IPS-11a (cell line): ENCODE data around the gene UMPS.
"Not testable (repeated sequence)": the region's sequence is repeated elsewhere in the genome, so short reads cannot be mapped to it uniquely, and the experiment has no call there.

Experiments used
- H3K4me3 ChIP-seq: one replicate; pipeline ENCODE4 v1.5.1; 2013; ENCODE audit warnings: low read depth, low read length, control low read depth

UMPS gene

DNA sequence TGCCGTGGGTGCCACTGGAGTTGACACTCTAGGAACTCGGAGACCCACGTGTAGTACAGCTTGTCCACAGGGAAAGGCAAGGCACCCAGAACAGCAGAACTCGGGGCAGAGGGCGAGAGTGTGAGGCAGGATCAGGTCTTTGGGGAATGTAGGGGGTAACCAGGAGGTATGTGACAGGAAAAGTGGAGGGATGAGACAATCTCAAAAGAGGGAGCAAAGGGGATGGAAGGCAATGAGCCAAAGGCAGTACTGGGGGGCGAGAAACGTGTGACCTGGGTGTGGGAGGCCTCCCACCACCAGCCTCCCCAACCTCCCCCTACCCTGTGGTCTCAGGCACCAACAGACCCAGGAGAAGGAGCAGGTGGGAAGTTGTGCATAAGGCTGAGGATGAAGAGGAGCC lies 48.9 kb downstream of the UMPS start:
- H3K4me3 ChIP-seq: no peak overlapping the region

DNA sequence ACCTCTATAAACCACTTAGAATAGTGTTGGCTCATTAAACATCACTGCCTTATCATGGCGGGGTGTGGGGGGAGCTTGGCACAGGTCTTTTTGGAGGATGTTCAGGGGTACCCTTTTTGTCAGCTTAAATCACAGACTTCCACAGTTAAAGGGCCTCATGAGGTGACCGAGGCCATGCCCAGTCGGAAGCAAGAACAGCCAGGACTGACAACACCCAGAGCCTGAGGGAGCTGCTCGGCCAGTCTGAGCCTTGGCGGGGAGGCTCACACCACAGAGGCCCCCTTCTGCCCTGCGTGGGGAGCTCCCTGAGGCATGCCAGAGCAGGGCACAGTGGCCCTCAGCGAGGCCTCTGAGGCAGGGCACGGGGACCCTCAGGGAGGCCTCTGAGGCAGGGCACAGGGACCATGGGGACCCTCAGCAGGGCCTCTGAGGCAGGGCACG lies 49.5 kb downstream of the UMPS start:
- no peak overlapping the region for H3K4me3 ChIP-seq

DNA sequence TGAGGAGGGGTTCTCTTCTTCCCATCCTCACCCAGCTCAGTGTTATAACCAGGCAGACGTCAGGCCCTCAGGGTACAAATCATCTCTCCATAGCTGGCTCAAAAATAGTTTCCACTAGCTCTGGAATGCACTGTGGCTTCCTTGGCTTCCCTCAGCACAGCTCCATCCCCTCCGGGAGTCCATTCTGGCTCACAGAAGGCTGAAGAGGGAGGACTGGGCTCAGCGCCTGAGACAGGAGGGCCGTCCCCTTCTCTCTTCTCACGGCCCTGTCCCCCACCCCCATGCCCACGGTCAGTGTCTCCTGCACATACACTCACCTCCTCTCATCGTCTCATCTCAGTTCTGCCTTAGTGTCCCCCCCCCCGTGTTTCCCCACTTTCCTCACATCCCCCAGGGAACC lies 50.1 kb downstream of the UMPS start:
- H3K4me3 ChIP-seq: no peak overlapping the region

DNA sequence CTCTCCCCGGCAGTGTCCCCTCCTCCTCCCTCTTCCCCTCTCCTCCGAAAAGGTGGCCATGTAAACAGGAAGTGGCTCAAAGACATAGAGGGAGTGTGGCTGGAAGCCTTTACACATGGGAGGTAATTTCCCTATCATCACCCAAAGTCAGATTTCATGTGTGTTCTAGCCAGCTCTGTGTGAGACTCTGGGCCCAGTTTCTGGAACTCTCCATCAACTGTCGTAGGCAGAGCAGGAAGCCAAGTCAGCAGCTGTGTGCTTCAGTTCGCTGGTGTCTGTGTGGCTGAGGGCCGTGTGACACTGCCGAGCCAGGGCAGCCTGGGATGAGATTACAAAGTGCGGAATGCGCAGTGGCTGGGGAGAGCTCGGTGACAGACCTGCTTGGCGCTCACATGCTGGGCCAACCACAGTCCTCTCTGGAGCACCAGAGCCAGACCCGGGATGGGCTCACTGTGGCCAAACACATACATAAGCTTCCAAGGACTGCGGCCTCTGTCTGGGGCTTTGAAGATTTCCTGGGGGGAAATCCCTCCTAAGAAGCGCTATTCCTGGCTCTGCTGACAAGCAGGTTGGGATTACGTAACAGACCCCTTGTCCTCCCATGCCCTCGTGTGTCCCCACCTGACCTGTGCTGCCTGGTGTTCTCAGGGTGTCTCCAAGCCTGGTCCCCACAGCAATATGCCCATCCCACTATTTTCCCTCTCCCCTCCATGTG lies 50.7 kb downstream of the UMPS start:
- H3K4me3 ChIP-seq: no peak overlapping the region

DNA sequence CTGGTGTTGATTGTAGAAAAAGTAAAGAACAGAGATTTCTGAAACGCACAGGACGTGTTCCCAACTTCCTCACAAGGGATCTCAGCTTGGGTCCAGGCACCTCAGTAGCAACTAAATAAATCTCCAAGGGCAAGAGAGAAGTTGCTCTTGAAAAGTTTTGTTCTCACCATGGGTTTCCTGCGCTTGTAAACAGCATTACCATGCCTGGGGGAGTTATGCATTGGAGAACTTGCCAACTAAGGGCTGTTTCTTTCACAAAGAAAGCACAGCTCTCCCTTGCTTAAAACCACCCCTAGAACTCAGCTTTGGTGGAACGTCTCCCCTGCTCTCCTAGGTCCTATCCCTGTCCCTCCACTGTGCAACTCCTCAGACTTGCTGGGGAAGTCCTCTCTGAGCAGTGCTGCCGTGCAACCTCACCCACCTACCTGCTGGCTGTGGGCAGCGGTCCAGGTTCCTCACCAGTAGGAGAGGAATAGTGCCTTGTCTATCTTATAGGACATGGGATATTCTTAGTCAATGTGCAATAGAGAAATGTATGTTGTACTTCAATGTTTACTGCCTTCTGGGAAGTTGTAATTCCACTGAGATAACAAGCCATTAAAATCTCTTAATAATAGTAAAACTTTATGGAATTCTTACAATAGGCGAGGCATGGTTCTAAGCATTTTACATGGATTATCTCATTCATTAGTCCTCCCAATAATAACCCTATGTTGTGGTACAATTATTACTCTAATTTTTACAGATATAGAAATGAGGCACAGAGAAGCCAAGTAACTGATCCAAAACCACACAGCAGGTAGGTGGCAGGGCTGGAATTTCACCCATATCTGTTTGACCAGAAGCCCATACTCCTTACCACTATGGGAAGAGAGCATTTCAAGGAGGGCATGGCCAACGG lies 51.5 kb downstream of the UMPS start:
- no peak overlapping the region for H3K4me3 ChIP-seq

DNA sequence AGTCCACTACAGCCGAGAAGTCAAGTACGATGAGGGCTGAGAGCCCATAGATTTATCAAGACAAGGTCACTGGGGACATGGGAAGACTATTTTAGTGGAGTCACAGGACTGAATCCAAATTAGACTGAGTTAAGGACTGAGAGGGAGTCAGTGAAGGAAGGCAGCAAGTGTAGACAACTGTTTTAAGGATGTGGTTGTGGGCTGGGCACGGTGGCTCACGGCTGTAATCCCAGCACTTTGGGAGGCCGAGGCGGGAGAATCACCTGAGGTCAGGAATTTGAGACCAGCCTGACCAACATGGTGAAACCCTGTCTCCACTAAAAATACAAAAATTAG lies 52.1 kb downstream of the UMPS start:
- not testable (repeated sequence) for H3K4me3 ChIP-seq

DNA sequence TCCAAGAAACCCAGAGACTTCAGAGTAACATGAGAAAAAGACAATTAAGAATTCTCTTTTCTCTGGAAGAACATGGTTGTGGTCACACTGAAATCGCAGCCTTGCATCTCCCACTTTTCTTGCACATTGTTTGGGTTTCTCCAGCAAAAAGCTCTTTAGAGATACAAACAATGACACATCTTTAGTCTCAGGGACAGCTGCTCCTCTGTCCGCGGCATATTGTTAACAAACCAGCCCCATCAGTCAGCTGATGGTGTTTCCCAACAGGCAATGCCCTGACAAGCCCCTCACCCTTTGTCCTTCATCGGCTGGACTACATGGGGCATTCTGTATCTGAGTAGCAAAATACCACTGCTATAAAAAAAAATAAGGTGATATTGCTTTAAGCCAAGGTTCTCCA lies 53.4 kb downstream of the UMPS start:
- H3K4me3 ChIP-seq: no peak overlapping the region

DNA sequence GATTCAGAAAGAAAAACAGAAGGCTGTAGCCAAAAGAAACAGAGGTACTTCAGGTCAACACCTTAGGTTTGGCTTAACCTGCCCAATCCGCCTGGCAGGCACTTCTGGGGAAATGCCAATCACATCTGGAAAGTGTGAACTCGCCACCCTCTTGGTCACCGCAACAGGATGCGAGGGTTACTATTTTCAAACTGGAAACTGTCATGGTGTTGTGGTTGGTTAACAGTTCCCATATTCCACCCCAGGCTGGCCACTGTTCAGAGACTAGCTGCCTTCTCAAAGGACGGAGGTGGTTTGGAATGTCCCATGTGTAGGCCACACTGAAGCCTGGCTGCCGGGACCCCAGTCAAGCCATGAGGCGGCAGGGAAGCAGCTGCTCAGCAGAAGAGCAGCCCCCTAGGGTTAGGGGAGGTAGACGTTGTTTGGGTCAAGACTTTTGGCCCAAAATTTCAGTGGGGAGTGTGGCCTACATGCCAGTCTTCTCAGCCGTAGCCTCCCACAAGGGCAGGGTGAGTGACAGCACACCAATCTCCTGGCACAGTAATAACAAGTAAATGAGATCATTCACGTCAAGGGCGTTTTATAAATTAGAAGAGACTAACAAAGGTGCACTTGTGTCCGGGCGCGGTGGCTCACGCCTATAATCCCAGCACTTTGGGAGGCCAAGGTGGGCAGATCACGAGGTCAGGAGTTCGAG lies 54.6 kb downstream of the UMPS start:
- no peak overlapping the region for H3K4me3 ChIP-seq

DNA sequence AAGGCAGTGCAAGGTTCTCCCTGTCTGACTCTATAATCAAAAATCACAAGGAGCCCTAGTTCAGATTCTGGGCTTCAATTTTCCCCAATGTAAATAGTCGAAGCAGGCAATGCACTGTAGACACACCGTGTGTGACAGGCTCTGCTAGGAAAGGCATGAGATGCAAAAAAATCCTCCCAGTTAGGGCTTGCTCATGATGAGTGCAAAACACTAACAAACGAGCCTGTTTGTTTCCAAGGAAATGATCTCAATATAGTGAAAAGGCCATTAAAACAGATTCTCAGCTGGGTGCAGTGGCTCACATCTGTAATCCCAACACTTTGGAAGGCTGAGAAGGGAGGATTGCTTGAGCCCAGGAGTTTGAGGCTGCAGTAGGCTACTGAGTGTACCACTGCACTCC lies 55.7 kb downstream of the UMPS start:
- no peak overlapping the region for H3K4me3 ChIP-seq

DNA sequence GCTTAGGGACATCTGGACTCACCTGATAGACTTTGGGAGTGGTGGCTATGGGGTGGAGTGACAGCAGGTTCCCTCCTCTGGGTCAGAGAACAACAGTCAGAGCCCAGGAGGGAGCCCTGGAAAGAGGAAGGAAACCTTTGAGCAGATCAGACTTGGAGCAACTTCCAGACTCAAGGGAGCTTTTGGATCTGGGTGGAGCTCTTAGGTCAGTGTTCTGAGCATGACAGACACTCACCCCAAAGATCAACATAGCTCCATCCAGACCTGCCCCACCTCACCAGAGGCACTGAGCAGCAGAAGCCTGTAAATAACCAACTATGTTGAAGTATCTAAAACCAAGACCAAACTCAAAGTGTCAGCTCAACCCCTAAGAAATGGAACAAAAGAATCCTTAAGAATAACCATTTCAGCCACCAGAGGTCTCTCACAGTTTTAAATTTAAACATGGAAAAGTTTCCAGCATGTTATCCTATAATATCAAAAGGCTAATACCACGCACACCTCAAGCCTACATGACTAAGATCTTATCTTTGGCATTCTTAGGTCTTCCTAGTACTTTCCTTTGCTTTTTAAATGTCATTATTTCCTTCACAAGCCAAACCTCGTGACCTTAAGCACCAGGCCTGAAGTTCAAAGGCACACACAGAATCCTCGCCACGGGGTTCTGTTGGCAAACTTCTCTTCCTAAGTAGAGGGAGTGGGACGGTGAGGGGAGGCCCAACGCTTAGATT lies 56.4 kb downstream of the UMPS start:
- H3K4me3 ChIP-seq: no peak overlapping the region

DNA sequence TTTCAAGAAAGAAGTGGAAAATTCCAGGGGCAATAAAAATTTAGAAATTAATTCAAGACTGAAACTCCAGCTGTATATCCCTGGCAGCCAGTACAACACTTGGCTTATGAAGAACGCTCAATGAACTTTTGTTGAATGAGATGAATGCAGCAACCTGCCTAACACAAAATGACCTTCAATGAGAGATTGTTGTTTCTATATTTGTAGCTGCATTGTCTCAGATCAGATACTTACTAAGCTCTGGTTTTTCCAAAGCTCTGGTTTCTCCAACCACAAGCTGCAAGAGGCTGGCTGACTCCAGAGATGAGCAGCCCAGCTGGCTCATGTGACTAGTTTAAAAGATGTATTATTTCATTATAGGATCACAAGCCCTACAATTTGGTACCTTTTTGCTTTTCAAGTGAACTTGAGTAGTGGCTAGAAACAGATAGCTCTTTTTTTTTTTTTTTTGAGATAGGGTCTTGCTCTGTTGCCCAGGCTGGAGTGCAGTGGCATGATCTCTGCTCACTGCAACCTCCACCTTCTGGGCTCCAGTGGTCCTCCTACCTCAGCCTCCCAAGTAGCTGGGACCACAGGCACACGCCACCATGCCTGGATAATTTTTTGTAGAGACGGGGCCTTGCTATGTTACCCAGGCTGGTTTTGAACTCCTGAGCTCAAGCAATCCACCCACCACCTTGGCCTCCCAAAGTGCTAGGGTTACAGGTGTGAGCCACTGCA lies 57.4 kb downstream of the UMPS start:
- H3K4me3 ChIP-seq: no peak overlapping the region

DNA sequence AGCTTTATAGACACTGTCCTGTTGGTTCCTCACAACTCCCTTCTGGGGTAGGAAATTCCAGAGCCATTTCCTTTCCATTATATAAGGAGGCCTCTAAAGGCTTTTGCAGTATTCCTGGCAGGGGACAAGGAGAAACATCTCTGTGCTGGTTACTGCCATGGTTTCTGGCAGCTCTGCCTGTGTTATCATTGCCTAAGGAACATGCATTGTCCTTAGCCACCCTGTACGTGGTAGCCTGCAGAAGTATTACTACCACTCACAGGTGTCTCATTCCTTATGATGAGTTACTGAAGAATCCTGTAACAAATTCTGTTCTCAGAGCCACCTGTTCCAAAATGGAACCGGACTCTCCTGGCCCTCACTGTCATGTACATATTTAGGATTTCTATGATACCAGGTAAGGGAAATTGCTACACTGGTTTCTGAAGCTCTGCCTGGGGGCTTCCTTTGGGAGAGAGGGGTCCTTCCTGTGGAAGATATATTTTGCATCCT lies 58.0 kb downstream of the UMPS start:
- H3K4me3 ChIP-seq: no peak overlapping the region

DNA sequence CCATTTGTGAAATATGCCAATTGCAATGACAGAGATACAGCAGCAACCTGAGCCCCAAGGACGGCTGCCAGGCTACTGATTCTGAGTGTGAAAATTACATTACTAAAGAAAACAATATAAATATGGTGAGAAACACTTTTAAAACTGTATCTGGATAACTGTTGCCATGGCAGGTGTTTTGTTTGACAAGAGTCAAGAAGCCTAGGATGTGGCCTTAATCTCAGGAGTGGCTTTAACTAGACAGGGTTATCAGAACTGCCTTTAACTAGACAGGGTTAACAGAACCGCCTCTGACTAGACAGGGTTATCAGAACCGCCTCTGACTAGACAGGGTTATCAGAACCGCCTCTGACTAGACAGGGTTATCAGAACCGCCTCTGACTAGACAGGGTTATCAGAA lies 58.9 kb downstream of the UMPS start:
- H3K4me3 ChIP-seq: not testable (repeated sequence)

DNA sequence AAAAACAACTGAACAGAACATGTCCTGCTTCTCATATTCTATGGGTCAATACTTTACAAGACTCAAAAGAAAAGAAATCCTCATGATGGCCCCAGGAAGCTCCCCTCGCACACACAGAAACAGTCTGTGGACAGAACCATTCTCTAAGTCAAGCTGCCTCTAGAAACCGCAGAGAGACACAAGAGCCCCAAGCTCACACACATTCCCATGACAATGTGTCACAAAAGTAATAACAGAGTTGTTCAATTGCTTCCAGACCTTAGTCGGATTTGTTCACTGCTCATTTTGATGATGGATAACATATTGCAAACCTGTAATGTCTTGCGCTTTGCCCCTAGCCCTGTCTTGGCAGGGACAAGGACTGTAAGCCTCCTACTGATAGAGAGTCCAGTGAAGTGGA lies 60.9 kb downstream of the UMPS start:
- no peak overlapping the region for H3K4me3 ChIP-seq

DNA sequence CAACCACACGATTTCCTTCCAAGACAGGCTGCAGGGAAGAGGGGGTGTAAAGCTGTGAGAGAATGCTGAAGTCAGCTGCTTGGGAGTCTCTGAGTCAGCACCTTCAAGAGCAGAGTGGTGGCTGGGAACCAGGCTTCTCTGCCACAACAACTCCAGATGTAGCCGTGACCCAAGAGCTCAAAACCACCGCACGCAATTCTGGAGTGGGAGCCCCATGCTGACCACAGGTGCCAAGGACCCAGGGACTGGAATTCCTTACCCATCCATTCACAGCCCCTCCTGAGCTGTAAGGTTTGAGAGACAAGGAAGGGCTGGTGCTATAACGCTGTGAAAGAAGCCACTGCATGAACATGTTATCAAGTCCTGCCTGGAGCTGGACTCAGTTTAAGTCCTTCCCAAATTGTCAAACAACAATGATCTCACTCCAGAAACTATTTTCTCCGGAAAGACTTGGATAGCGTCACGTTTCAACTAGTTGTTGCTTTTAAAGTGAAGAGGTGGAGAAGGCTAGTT lies 61.4 kb downstream of the UMPS start:
- H3K4me3 ChIP-seq: no peak overlapping the region

DNA sequence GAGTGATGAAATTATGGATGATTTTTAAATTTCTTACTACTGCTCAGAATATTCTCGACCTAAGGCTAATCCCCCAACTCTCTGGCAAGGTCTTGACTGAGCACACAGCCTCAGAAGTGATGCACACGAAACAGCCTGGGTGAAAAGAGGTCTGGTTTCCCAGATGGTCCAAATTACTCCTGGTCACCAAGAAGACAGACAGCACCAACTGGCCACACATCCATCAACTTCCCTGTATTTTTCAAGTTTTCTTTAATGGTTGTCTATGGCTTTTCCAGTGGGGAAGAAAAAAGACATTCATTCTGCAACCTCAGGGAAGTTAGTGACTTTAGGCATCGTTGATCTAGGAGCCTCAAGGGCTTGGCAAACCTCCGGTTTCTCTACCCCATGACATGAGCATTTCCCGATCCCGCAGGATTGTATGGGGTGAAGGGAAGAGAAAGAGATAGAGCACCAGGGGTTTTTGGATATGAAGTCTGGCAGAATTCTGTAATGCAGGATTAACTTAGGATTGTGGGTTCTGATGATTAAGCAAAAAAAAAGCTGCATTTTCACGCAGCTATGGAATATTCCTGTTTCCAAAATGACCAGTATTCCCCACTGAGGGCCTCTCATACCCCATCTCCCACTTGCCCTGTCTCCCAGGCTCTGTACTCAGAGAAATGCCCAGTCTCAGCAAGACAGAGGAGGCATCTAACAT lies 62.2 kb downstream of the UMPS start:
- H3K4me3 ChIP-seq: no peak overlapping the region

DNA sequence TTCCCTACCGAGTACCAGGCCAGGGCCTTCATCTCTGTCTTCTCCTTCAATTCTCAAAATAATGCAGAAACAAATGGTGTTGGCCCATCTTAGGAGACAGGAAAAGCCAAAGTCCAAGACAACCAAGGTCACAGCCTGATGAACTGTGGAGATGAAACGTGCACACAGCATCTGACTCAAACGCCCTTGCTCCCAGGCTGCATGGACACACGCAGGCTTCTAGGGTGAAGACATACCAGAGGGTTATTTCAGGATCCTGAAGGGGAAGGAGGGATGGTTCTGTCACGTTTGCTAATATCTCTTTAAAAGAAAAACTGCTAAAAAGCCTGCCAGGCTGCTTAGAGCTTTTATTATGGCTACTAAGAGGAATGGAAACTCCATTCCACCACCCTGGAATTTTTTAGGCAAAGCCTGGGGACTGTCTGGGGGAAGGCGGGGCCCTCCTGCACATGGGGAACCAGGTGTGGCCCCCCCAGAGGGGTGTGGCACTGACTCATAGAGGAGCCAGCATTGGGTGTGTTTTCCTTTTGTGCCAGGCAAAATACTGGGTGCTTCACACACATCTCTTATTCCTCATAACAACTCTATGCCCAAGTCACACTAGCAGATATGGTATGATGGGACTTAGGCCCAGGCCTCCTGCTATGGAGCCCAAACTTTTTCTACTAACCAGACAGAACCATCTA lies 62.9 kb downstream of the UMPS start:
- H3K4me3 ChIP-seq: no peak overlapping the region

DNA sequence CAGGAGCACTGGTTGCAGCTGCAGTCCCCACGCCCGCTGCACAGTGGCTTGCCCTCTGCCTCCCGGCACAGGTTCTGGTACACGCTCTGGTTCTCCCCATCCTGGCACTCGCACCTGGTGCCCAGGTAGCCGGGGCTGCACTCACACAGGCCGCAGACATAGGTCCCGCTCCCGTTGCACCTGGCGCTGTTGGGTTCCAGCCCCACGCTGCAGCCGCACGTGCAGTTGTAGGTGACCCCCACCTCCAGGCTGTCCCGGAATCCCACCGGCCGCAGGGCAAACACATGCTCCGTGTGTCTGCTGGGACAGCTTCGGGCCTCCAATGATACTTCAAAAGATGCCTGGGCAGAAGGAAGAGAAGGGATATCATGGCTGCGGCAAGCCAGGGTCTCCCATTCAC lies 66.2 kb downstream of the UMPS start:
- no peak overlapping the region for H3K4me3 ChIP-seq

DNA sequence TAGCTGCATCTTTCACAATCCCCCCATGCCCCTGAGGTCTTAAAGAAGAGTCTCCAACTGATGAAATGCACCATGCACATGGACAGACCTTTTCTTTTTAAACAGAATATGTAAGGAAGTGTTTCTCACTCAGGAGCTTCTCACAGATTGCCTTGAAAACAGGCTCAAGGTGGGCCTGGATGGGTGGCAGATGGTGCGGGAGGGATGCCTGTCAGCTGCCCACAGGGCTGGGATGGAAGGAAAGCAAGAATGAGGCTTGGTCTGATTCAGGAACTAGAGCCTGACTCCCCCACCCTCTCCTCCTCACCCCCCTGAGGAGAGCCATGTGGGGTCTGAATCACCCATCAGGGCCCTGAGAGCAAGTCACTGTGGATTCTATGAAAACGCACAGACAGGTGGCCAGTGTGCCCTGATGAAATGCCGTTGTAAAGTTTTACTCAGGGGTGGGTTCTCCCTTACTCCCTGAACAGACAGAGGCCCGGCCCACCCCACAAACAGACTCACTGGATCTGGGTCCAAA lies 67.2 kb downstream of the UMPS start:
- H3K4me3 ChIP-seq: no peak overlapping the region
